GM10248 (cell line): Measurements from ENCODE around the gene NWD2.

Source experiments
- CTCF ChIA-PET: fragments of 300-600 bp; sonication (Branson Sonifier 250); formaldehyde crosslinking; extraction: SDS; loops from one replicate; lab custom pipeline; 2021; ENCODE audit warnings: antibody characterized with exemption; lab: Yijun Ruan, JAX
- POLR2A ChIA-PET: fragments of 350-650 bp; sonication (Branson Sonifier 250); formaldehyde crosslinking; extraction: SDS; loops from one replicate; lab custom pipeline; 2020; ENCODE audit warnings: antibody characterized with exemption; lab: Yijun Ruan, JAX
- DNase-seq: peaks from one replicate; pipeline ENCODE4 v3.0.0; 2012; ENCODE audit errors: extremely low spot score
- TF ChIP-seq, protein P1 (sequence below): IDR thresholded peaks from 2 replicates; pipeline ENCODE4 v1.5.1; 2012; ENCODE audit warnings: mild to moderate bottlenecking, low read depth; ENCODE audit errors: extremely low read depth, missing control alignments, control extremely low read depth

The NWD2 gene

DNA sequence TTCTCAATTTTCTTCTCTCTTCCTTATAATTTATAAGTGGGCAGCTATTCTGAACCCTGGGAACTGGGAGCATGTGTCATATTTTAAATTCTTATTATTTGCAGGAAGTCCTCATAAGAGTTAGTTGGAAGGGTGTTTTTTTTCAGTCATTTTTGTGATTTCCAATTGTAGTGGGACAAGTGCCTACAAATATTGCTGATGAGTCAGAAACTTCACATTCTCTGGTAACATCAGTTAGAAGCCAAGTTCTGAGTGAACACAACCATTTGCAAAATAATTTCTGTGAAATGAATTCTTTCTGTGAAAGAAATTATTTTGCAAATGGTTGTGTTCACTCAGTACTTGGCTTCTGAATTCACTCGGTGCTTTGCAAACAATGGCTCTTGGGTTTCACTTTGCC, 20.8 kb upstream of the NWD2 start:
- CTCF ChIA-PET: no interaction called here
- POLR2A ChIA-PET: no interaction called here
- TF ChIP-seq, protein P1, sequence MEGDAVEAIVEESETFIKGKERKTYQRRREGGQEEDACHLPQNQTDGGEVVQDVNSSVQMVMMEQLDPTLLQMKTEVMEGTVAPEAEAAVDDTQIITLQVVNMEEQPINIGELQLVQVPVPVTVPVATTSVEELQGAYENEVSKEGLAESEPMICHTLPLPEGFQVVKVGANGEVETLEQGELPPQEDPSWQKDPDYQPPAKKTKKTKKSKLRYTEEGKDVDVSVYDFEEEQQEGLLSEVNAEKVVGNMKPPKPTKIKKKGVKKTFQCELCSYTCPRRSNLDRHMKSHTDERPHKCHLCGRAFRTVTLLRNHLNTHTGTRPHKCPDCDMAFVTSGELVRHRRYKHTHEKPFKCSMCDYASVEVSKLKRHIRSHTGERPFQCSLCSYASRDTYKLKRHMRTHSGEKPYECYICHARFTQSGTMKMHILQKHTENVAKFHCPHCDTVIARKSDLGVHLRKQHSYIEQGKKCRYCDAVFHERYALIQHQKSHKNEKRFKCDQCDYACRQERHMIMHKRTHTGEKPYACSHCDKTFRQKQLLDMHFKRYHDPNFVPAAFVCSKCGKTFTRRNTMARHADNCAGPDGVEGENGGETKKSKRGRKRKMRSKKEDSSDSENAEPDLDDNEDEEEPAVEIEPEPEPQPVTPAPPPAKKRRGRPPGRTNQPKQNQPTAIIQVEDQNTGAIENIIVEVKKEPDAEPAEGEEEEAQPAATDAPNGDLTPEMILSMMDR: no peak
- DNase-seq: no peak

DNA sequence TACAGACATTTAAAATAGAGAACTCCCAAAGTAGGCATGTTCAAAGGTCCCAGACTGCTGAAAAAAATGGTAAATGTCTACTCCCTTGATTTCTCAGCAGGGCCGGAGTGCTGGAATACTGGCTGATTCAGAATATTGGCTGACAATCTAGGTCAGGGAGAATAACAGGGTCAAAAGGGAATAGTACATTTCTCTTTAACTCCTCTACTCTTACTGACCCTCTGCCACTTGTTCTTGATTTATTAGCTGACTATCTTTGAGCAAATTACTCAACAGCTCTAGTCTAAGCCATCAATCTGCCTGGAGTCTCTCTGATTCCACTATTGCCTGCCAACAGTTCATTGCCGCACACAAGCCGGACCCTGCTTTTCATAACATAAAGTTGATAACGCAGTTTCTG, 19.7 kb upstream of the NWD2 start:
- ChIA-PET POLR2A (no interaction called here), CTCF (interaction anchor here (1.1 kb wide), 1 partner anchor 12 kb away, joined by 3 read pairs; no protein-coding TSS in a partner anchor)
- no peak for DNase-seq
- TF ChIP-seq, protein P1: no peak

DNA sequence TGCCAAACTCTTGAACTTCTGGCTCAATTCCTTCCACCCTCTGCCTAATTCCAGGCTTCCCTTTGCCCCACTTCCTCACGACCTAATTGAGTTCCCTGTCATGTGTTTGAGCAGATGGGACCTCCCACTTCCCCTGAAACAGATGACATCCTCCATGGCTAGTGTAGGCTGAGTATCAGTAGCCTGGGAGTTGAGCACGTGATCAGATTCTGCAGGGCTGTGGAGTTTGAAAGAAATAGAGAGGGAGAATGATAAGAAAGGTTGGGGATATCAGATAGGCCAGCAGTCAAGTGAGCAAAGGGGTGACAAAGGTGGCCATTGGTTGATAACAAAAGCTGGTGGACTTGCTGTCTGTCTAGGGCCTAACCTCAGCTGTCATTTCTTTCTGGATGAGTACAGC, 18.8 kb upstream of the NWD2 start:
- DNase-seq: no peak
- CTCF ChIA-PET: no interaction called here
- POLR2A ChIA-PET: no interaction called here
- TF ChIP-seq, protein P1: no peak

DNA sequence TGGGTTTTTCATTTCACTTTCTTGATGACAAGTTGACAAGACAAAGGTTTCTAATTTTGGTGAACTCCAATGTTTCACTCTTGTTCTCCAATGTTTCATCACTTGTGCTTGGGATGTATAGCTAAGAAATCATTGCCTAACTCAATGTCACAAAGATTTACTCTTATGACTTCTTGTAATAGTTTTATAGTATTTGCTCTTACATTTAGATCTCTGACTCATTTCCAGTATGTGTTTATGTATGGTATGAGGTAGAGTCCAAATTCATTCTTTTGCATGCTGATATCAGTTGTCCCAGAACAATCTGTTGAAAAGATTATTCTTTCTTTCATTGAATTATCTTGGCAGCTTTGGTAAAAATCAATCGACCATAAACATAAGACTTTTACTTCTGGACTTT, 12.2 kb upstream of the NWD2 start:
- TF ChIP-seq, protein P1: no peak
- POLR2A ChIA-PET: no interaction called here

DNA sequence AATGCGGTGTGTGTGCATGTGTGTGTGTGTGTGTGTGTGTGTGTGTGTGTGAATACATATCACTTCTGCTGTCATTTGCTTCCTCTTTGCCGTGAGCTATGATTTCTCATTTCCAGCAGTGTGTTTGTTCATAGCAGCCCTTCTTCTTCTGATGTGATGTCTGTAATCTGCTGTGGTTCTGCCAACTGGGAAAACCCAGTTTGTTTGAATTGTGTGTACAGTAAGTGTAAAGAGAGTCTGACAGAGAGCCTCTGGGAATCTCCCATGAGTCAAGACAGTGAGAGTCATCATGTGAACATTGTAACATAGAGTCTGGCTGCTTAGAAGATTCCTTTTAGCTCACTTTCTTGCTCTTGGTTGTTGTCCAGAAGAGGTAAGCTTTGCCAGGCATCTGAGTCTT, 8.4 kb upstream of the NWD2 start:
- DNase-seq: no peak

More for the DNA sequence above, 12.2 kb upstream of the NWD2 start:
- CTCF ChIA-PET: interaction anchor here (1.2 kb wide), 1 partner anchor 15 kb away, joined by 3 read pairs; no protein-coding TSS in a partner anchor
- no peak for DNase-seq

DNA sequence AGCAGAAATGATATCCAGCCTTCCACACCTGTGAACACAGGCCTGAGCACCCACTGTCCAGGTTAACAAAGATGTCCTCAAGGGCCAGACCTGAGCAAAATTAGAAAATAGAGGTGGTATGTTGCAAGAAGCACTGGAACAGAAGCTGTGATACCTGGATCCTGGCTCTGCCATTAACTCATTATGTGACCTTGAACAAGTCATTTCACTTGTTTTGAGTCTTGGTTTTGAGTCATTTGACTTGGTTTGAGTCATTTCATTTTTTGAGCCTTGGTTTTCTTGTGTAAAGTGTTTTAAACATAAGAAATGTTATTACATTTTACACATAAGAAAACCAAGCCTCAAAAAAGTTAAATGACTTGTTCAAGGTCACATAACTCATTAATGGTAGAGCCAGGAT, 2.9 kb upstream of the NWD2 start:
- no peak for DNase-seq
- POLR2A ChIA-PET: no interaction called here
- CTCF ChIA-PET: no interaction called here
- TF ChIP-seq, protein P1: no peak

More for the DNA sequence above, 8.4 kb upstream of the NWD2 start:
- ChIA-PET CTCF (no interaction called here), POLR2A (no interaction called here)
- TF ChIP-seq, protein P1: no peak
